ENCODE data around the gene CLTC.

- TF ChIP-seq POLR2A (IDR thresholded peaks at IDR 0.05; ENCODE audit: low read length): no peak
- no peak for TF ChIP-seq GATA1 (IDR thresholded peaks at IDR 0.05; ENCODE audit: low read depth, low read length)
Observed at GRCh38 chr17:59676716-59677115, 57.0 kb downstream of the CLTC start.
